Glomerular visceral epithelial cell (primary cell): ENCODE measurements around the gene BZW1.

Experiments used
- DNase-seq: peaks from one replicate; pipeline ENCODE4 v3.0.0-alpha.2; 2016; ENCODE audit errors: extremely low spot score

BZW1 gene

DNA sequence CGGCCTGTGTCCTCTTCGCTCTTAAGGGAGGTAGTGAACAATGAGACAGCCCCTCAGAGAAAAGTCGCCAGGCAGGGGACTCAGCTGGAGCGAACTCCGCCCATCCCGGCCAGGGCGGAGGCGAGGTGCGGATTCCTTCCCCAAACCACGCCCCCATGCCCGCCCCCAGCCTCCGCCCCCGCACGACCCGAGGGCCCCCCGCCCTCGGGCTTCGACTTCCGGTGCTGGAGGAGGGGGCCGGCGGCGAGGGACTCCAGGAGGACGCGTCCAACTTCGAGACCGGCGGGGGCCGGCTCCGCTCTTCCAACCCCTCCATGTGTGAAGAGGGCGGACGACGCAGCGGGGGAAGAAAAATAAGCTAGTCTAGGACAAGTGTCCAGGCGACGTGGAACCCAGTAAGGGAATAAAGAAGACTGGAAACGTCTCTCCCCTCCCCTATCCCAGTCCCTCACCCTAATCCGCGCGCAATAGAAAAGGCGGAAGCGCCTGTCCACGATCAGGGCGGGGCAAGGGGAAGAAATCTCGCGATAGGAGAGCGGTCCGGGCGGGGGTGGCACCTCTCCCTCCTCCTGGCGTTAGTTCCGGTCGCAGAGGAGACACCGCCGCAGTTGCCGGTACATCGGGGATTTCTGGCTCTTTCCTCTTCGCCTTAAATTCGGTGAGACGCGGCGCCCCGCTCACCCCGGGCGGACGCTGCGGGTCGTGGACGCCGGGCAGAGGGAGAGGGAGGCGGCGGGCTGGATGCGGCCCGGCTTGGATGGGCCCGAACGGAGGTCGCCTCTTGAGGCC lies at the start of gene BZW1:
TSS of gene BZW1 (plus strand) at position 578 of the 789 bp plus-strand sequence. CDS start 1,308 bp downstream, outside the sequence.
- DNase-seq: peak; percentile 98

DNA sequence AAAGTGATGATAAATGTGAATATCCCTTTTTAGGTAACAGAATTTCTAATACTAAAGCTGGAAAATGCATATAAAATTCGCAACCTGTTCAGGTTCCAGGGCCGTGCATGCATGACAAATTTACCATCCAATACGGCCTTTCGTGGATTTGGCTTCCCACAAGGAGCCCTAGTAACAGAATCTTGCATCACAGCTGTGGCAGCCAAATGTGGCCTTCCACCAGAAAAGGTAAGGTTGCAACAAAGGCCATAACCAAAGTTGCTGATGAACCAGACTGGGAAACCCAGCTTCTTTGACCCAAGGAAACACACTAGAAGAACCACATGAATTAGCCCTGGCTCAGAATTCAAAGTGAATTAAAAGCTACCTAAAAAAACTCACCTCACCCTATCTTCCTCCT lies 49.6 kb upstream of the BZW1 start:
- DNase-seq: no peak

DNA sequence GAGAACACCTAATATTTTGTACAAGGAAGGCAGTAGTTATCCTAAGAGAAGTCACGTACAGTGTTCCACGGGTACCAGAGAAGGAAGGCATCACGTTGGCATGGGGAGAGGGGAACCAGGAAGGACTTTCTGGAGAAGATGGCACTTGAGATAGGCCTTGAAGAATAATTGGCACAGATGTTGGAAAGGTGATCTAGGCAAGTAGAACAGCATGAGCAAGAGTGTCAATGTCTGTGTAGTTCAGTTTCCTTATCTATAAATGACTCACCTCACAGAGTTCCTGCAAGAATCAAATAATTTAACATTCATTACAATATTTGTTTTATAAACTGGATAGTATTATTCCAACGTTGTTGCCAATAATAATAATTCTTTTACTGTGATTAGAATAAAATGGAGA lies 48.3 kb upstream of the BZW1 start:
- DNase-seq: no peak

DNA sequence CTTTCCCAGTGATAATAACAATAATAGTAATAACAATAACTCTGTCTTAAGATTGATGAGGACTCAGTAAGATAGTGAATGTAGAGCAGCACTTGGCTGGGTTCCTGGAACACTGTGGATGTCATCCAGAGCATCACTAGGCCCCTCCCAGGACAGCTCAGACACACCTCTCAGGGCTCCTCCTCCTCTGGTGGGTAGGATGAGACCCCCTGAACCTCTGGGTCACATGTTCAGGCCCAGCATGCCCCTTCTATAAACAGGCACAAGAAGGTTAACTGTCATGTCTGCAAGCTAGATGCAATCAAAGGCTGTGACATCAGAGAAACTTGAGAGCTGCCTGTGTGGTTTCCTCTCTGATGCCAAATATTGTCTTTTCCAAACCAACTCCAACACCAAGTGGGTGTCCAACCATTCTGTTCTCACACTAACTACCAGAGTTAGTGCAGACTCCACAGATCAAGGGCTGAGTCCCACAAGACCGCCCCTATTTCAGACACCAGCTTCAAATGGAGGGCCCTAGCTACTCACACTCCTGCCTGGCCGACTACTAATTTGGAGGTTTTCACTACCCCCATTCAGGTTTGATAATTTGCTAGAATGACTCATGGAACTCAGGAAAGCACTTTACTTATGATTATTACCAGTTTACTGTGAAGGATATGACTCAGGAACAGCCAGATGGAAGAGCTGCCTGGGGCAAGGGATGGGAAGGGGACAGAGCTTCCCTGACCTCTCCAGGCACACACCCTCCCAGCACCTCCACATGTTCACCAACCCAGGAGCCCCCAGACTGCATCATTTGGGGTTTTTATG lies 46.4 kb upstream of the BZW1 start:
- DNase-seq: peak; percentile 88

DNA sequence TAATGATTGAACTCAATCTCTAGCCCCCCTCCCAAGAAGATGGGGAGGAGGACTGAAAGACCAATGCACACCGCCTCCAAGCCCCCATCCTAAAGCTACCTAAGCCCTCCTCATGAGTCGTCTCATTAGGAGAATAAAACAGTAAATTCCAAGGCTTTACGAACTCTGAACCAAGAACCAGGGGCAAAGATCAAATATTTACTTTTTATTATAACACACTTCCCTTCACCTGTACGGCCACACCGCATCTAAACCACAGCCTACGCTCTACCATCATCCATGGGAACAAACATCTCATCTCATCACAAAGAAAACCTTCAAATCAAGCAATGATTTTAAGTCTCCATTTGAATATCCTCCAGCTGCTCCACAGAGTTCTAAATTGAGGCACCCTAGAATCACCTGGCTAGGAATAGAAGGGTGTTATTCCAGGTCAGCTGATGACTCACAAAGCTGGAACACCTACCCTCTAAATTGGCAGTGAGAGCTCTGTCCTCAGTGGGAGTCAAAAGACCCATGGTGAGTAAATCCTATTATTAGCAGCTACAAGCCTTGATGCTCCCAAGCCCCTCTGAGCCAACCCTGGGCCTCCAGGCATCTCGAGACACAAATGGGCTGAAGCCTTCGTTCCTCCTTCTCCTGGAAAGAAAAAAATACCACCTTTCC lies 45.6 kb upstream of the BZW1 start:
- DNase-seq: no peak

DNA sequence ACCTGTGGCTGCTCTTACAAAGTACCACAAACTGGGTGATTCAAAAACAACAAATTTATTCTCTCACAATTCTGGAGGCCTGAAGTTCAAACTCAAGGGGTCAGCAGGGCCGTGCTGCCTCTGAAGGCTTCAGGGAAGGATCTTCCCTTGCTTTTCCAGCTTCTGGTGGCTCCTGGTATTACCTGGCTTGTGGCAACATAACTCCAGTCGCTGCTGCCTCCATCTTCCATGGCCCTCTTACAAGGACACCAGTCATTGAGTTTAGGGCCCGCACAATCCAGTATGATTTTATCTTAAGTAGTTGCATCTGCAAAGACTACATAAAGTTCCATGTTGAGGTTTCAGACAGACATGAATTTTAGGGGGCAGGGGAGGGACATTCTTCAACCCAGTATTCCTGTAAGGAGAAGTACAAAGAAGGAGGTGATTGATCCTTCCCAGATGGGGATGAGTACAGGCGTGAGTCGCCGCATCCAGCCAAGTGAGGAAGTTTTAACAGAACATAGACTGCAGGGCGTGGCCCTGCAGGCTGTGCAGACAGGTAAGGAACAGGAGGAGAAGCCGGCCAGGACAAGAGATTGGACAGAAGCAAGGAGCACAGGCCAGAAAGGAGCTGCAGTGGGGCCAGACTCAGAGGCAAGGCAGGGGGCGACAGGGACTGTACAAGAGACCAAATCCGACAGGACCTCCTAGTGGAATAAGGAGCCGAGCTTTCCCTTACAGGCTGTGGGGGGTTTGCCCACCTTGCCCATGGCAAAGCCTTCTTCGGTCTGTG lies 44.4 kb upstream of the BZW1 start:
- no peak for DNase-seq

DNA sequence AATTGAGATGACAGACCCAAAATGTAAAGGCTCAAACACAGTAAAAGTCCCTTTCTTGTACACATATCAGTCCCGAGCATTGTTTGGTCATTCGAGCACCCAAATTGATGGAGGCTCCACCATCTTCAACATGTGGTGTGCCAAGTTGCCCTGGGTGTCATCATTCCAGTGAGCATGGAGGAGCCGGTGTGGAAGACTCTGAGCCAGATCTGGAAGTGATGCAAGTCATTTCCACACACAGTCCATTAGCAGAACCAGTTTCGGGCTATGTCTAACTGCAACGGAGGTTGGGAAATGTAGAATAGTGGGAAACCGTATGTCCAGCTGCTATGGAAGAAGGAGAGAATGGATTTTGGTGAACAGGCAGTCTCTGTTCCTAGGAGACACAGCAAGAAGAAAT lies 40.9 kb upstream of the BZW1 start:
- no peak for DNase-seq

DNA sequence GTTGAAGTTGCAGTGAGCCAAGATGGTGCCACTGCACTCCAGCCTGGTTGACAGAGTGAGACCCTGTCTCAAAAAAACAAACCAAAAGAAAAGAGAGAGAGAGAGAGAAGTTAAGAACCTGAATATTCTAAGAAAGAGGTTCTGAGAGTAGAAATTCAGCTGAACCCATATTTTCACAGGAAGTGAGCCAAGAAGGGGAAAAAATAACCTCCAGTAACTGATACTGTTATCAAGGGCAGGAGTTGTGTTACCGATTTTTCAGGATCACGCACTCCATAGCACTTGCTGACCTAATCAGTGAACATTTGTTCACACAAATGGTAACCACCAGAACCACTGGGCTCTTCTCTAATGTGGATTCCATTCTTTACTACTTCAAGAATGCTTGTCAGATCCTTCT lies 39.1 kb upstream of the BZW1 start:
- DNase-seq: no peak

DNA sequence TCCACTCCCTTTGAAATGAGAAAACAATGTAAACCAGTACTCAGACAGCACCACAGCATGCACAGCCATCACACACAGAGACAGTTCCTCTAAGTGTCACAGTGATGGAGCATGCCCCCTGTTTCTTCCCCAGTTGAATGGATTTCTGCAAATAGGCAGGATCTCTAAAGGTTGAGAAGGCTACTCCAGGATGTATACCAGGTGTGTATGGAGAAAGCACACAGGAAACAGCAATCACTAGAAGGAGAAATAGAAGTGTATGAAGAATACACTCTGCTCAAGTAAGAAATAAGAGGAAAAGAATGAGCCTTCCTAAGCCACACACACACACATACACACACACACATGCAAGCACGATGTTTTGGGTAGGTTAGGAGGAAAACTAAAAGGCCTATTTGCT lies 38.6 kb upstream of the BZW1 start:
- DNase-seq: no peak

DNA sequence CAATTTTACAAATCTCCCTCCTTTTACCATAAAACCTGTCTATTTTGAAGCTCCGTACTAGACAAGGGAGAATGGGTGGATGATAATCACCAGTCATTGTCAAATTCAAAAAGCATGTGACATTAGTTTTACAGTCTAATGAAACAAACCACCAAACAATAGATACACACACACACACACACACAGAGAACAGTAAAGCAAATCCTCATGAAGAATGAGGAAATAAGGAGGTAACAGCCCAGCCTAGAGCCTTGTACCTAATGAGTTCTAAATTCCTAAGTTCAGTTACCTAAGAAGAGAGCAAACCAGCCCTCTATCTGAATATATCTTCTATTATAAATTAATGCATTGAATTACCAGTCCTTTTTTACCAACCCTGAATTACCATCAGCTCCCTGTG lies 36.8 kb upstream of the BZW1 start:
- DNase-seq: no peak

DNA sequence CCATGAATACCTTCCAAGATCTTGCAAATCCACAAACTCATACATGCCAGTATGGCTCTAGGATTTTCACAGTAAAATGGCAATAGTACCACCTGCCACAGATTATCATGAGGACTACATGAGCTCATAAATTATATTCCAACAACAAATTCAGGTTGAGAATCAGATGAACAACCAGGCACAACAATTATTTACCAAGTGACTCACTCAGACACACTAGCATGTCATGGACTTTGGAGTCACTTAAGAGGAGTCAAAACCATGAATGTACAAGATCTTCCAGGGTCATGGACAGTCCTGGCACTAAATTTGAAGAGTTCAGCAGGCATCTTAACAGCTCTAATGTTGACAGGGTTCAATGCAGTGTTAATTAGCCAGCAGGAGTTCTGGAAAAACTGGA lies 34.4 kb upstream of the BZW1 start:
- no peak for DNase-seq

DNA sequence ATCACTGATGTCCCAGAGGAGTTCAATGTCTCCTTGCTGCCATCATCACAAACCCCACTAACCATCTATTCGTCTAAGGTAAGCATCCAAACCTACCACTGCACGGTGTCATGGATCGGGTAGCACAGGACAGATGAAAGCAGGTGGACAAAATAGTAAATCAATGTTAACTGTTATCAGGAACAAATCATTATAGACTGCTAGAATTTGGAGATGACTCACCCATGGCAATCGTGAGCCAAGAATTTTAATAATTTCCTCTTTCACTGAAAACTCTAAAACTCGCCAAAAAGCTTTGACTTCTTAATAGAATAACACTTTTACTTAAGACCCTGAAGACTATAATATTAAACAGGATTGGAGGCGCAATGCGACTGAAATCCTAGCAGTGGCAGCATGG lies 33.7 kb upstream of the BZW1 start:
- no peak for DNase-seq

DNA sequence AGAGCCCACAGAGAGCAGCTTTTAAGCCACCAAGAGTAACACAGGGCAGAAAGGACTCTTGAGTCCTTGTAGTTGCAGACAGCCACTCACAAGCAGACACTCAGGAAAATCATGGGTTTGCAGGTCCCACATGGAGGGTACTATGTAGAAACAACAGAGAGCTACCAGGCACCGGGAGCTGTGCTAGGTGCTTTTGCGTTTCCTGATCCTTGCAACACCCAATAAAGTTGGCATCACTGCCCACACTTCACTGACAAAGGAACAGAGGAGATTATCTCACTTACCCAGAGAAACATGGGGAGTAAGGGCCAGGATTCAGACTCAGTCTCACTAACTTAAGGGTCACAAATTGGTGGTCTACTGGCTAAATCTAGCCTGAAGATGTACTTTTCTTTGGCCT lies 32.5 kb upstream of the BZW1 start:
- DNase-seq: no peak

DNA sequence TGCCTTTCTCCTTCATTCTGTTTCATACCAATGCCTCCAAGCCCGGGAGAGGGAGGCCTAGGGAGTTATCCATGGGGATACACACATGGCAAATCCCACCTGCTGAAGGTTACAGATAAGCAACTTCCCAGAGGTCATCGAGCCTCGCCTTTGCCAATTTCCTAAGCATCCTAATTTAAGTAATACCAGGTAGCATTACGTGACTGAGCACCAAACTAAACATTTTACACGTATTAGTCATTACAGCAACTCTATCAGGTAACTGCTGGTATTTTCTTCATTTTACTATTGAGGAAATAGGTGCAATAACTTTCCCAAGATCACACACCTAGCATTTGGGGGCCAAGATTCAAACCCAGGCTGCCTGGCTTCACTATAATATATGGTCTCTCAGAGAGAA lies 30.1 kb upstream of the BZW1 start:
- no peak for DNase-seq

DNA sequence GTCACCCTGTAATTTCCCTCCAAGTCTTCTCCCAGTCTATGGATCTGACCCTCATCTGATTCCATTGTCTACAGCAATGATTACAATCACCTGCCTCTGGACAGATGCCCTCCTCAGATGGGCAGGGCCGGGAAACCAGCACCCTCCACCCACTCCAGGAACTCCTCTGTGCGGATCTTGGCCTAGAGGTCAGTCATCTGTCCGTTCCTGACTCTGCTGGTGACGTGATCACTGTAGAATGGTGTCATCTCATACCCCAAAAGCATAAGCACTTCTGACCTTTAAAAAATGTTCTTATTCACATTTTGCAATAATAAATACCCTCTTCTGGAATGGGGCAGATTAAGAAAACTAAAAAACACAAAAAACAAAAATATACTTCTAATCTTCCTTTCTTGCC lies 29.5 kb upstream of the BZW1 start:
- no peak for DNase-seq

DNA sequence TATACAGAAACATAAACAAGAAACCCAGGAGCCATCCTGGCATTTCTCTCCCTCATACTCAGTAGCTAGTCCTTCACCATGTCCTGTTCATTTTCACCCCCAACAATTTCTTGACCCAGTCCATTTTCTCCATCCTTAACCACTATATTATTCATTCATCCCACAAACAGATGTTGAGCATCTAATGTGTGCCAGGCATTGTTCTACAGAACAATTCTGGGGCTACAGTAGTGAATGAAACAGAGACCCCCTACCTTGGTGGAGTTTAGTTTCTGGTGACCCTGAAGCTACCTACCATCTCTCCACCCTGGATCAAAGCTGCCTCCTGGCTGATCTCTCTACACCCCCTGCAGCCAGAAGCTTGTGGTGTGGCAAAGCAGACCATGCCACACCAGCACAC lies 27.5 kb upstream of the BZW1 start:
- no peak for DNase-seq

DNA sequence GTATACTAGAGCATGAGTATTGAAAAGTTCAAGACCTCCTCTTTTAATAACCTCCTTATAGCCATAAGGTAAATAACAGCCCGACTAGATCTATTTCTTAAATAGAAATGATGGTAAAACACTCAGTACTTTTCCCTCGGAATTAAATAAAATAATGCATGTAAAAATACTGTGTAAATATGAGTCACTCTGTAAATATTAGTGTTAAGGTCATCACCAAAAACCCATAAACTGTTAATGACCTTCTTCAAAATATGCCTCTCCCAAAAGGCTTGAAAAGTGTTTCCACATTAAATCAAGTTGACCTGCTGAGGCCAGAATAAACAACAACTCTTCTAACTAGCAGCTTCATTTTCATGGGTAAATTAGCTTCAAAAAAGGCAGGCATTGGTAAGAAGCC lies 25.3 kb upstream of the BZW1 start:
- DNase-seq: no peak

DNA sequence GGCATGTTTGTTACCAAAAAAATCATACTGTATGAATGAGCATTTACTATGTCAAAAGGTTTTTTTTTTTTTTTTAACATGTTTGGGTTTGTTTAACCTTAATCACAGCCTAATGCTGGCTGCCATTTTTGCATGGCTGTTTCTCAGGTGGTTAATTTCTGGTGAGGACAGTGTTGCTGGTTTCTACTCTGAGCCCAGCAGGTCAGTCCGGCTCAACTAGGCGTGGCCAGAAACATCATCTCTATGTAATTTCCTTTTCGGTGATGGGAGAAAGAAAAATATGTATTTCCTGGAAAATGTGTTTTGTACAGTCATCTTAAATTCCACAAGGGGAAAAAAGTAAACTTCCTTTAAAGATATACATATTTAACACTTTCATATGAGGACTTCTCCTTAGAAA lies 24.9 kb upstream of the BZW1 start:
- peak; percentile 60 for DNase-seq

DNA sequence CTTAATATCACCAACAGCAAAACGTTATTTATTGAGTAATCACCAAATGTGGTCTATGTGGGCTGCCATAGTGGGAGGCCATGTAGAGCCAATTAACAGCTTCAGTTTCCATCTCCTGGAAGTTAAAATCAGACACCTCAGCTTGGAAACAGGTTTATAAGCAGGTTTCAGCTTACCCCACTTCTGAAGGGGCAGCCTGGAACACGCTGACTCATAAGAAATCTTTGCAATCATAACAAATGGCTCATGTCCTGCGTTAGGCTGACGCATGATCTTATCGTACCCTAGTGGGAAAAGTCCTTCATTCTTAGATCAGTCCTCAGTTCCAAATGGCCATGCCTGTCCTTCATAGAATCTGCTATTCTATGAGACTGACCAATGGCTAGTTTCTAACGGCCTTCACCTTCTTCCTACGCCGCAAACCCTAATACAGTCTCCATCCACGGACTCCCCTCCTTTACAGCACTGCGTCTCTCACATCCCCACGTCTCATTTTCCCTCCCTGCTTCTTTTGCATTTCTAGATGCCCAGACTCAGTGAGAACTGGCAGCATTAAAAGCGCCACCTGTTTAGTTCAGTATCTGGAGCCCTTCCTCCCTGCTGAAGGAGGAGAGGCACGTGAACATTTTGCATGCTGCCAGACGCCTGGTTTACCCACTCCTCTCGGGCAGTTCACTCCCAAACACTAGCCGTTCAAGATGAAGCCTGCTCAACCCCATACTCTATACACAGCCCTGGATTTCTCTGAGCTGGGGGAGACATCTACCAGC lies 24.2 kb upstream of the BZW1 start:
- DNase-seq: peak; percentile 78

DNA sequence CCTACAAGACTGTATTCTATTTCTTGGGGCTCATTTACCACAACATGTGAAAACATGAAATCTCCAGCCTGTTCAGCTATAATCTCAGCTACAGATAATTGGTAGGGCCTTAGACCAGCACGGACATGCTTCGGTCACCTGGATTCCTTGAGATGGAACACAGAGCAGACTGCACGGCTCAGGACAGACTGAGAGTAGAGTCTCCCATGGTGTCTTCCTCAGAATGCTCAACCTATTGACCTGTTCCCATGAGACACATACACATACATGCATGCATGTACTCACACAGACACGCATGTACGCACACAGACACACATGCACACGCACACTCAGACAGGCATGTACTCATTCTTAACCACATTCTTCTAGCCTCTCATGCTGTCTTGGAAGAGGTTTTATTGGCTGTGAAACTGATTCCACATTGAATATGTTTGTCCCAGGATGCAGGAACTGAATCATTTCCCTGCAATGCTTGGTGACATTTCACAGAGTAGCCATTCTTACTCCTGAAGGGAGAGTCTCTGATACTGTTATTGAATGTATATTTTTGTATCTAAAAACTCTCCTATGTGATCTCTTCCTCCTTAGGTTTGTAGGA lies 23.5 kb upstream of the BZW1 start:
- peak; percentile 12 for DNase-seq

DNA sequence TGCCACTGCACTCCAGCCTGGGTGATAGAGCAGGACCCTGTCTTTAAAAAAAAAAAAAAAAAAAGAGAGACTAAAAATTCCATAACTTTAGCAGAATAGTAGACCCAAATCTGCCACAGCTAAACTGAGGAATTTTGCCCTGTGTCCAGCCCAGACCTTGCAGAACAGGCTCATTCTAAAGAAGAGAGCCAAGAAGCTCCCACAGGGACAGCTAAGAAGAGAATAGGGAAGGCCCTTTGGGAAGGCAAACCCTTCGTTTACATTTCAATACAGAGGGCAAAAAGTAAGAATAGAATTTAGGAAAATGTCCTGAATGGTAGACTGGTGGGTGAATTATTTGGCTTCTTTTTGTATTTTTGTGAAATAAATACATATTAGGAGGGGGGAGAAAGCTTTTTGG lies 21.5 kb upstream of the BZW1 start:
- no peak for DNase-seq
